Activated naive CD4-positive, alpha-beta T cell treated with anti-CD3 and anti-CD28 coated beads, Interleukin-2, amount 50 U/mL, for 24 hours (primary cell): ENCODE results near the gene LMO7.

ENCODE experiments used
- H3K27ac Mint-ChIP-seq: one replicate; pipeline ENCODE4 v1.8.0; 2021; ENCODE audit warnings: mild to moderate bottlenecking, mixed read lengths
- H3K27me3 Mint-ChIP-seq: one replicate; pipeline ENCODE4 v1.8.0; 2021; ENCODE audit warnings: mixed read lengths
- H3K36me3 Mint-ChIP-seq: one replicate; pipeline ENCODE4 v1.8.0; 2021; ENCODE audit warnings: mixed read lengths
- H3K4me1 Mint-ChIP-seq: one replicate; pipeline ENCODE4 v1.8.0; 2021; ENCODE audit warnings: mixed read lengths
- H3K4me3 Mint-ChIP-seq: one replicate; pipeline ENCODE4 v1.8.0; 2021; ENCODE audit warnings: mild to moderate bottlenecking, mixed read lengths
- H3K9me3 Mint-ChIP-seq: one replicate; pipeline ENCODE4 v1.8.0; 2021; ENCODE audit warnings: mixed read lengths

Gene LMO7

GRCh38 chr13:75635828-75636435, at the start of gene LMO7:
TSS of gene LMO7 (plus strand) at chr13:75636330. CDS start at chr13:75636658, 328 bp downstream.
- Mint-ChIP-seq H3K9me3 (no peaks in the 10 kb centered on the region), H3K36me3 (peaks cover 1% of the 10 kb centered on the region), H3K27ac (no peak within 1 kb of the TSS), H3K27me3 (peaks cover 4% of the 10 kb centered on the region), H3K4me3 (peak within 1 kb of the TSS; percentile 82), H3K4me1 (peaks cover 12% of the 10 kb centered on the region)

- peaks cover 12% of the 10 kb centered on the region for H3K9me3 Mint-ChIP-seq
- no peak overlapping the region for H3K4me3 Mint-ChIP-seq
- H3K27ac Mint-ChIP-seq = no peak overlapping the region
- H3K4me1 Mint-ChIP-seq = peaks cover 33% of the 10 kb centered on the region
- peaks cover 54% of the 10 kb centered on the region for H3K36me3 Mint-ChIP-seq
- no peaks in the 10 kb centered on the region for H3K27me3 Mint-ChIP-seq
Measured at GRCh38 chr13:75587679-75588078, 48.5 kb upstream of the LMO7 start.

- no peak overlapping the region for H3K4me3 Mint-ChIP-seq
- no peaks in the 10 kb centered on the region for H3K27me3 Mint-ChIP-seq
- H3K36me3 Mint-ChIP-seq = peaks cover 21% of the 10 kb centered on the region
- H3K9me3 Mint-ChIP-seq = no peaks in the 10 kb centered on the region
- no peaks in the 10 kb centered on the region for H3K4me1 Mint-ChIP-seq
- no peak overlapping the region for H3K27ac Mint-ChIP-seq
Measured at GRCh38 chr13:75596657-75597182, 39.4 kb upstream of the LMO7 start.

- no peaks in the 10 kb centered on the region for H3K4me1 Mint-ChIP-seq
- no peaks in the 10 kb centered on the region for H3K9me3 Mint-ChIP-seq
- no peaks in the 10 kb centered on the region for H3K27me3 Mint-ChIP-seq
- H3K36me3 Mint-ChIP-seq = peaks cover 22% of the 10 kb centered on the region
- no peak overlapping the region for H3K27ac Mint-ChIP-seq
- no peak overlapping the region for H3K4me3 Mint-ChIP-seq
Measured at GRCh38 chr13:75600371-75600770, 35.8 kb upstream of the LMO7 start.

GRCh38 chr13:75603038-75603437, 33.1 kb upstream of the LMO7 start:
- Mint-ChIP-seq H3K27me3 (no peaks in the 10 kb centered on the region), H3K36me3 (peaks cover 22% of the 10 kb centered on the region), H3K27ac (no peak overlapping the region)

GRCh38 chr13:75607447-75607846, 28.7 kb upstream of the LMO7 start:
- no peaks in the 10 kb centered on the region for H3K27me3 Mint-ChIP-seq
- H3K36me3 Mint-ChIP-seq = peaks cover 22% of the 10 kb centered on the region
- H3K4me1 Mint-ChIP-seq = no peaks in the 10 kb centered on the region

More at GRCh38 chr13:75603038-75603437, 33.1 kb upstream of the LMO7 start:
- Mint-ChIP-seq H3K4me3 (no peak overlapping the region), H3K4me1 (no peaks in the 10 kb centered on the region), H3K9me3 (no peaks in the 10 kb centered on the region)

GRCh38 chr13:75610466-75610865, 25.7 kb upstream of the LMO7 start:
- H3K9me3 Mint-ChIP-seq = no peaks in the 10 kb centered on the region
- H3K4me3 Mint-ChIP-seq = no peak overlapping the region
- H3K27me3 Mint-ChIP-seq = no peaks in the 10 kb centered on the region
- H3K4me1 Mint-ChIP-seq = peaks cover 4% of the 10 kb centered on the region
- peaks cover 34% of the 10 kb centered on the region for H3K36me3 Mint-ChIP-seq
- H3K27ac Mint-ChIP-seq = no peak overlapping the region

More at GRCh38 chr13:75607447-75607846, 28.7 kb upstream of the LMO7 start:
- Mint-ChIP-seq H3K27ac (no peak overlapping the region), H3K9me3 (no peaks in the 10 kb centered on the region), H3K4me3 (no peak overlapping the region)

- Mint-ChIP-seq H3K4me1 (peaks cover 4% of the 10 kb centered on the region), H3K27ac (peak overlapping the region; percentile 71), H3K36me3 (peaks cover 26% of the 10 kb centered on the region), H3K4me3 (no peak overlapping the region), H3K27me3 (no peaks in the 10 kb centered on the region), H3K9me3 (no peaks in the 10 kb centered on the region)
Measured at GRCh38 chr13:75612354-75612753, 23.8 kb upstream of the LMO7 start.

- Mint-ChIP-seq H3K27me3 (no peaks in the 10 kb centered on the region), H3K4me3 (no peak overlapping the region), H3K36me3 (peaks cover 24% of the 10 kb centered on the region), H3K9me3 (no peaks in the 10 kb centered on the region), H3K27ac (no peak overlapping the region), H3K4me1 (peaks cover 4% of the 10 kb centered on the region)
Measured at GRCh38 chr13:75617230-75617629, 18.9 kb upstream of the LMO7 start.

- Mint-ChIP-seq H3K27me3 (no peaks in the 10 kb centered on the region), H3K36me3 (peaks cover 15% of the 10 kb centered on the region), H3K4me1 (peaks cover 4% of the 10 kb centered on the region), H3K4me3 (no peak overlapping the region), H3K9me3 (no peaks in the 10 kb centered on the region), H3K27ac (no peak overlapping the region)
Measured at GRCh38 chr13:75618308-75618707, 17.8 kb upstream of the LMO7 start.

- Mint-ChIP-seq H3K27me3 (no peaks in the 10 kb centered on the region), H3K36me3 (peaks cover 15% of the 10 kb centered on the region), H3K9me3 (no peaks in the 10 kb centered on the region), H3K27ac (no peak overlapping the region), H3K4me1 (no peaks in the 10 kb centered on the region), H3K4me3 (no peak overlapping the region)
Measured at GRCh38 chr13:75620020-75620419, 16.1 kb upstream of the LMO7 start.

GRCh38 chr13:75621147-75621546, 15.0 kb upstream of the LMO7 start:
- Mint-ChIP-seq H3K9me3 (no peaks in the 10 kb centered on the region), H3K4me1 (no peaks in the 10 kb centered on the region), H3K36me3 (peaks cover 23% of the 10 kb centered on the region), H3K27ac (no peak overlapping the region), H3K27me3 (no peaks in the 10 kb centered on the region), H3K4me3 (no peak overlapping the region)

GRCh38 chr13:75628801-75629200, 7.3 kb upstream of the LMO7 start:
- H3K4me1 Mint-ChIP-seq = peaks cover 24% of the 10 kb centered on the region
- no peaks in the 10 kb centered on the region for H3K27me3 Mint-ChIP-seq
- peaks cover 18% of the 10 kb centered on the region for H3K36me3 Mint-ChIP-seq
- no peaks in the 10 kb centered on the region for H3K9me3 Mint-ChIP-seq
- peak overlapping the region; percentile 56 for H3K27ac Mint-ChIP-seq
- H3K4me3 Mint-ChIP-seq = no peak overlapping the region

GRCh38 chr13:75633285-75633684, 2.8 kb upstream of the LMO7 start:
- Mint-ChIP-seq H3K4me3 (peak overlapping the region; percentile 31), H3K27ac (peak overlapping the region; percentile 39), H3K27me3 (peaks cover 3% of the 10 kb centered on the region), H3K4me1 (peaks cover 14% of the 10 kb centered on the region), H3K9me3 (no peaks in the 10 kb centered on the region), H3K36me3 (peaks cover 2% of the 10 kb centered on the region)

- H3K4me3 Mint-ChIP-seq = peak overlapping the region; percentile 58
Measured at GRCh38 chr13:75635101-75635827, 866 bp upstream of the LMO7 start.

More at GRCh38 chr13:75635101-75635827, 866 bp upstream of the LMO7 start:
- Mint-ChIP-seq H3K27ac (no peak overlapping the region), H3K36me3 (no peaks in the 10 kb centered on the region), H3K4me1 (peaks cover 12% of the 10 kb centered on the region), H3K9me3 (no peaks in the 10 kb centered on the region), H3K27me3 (peaks cover 4% of the 10 kb centered on the region)
